ENCODE measurements around the gene ITLN2.

DNA sequence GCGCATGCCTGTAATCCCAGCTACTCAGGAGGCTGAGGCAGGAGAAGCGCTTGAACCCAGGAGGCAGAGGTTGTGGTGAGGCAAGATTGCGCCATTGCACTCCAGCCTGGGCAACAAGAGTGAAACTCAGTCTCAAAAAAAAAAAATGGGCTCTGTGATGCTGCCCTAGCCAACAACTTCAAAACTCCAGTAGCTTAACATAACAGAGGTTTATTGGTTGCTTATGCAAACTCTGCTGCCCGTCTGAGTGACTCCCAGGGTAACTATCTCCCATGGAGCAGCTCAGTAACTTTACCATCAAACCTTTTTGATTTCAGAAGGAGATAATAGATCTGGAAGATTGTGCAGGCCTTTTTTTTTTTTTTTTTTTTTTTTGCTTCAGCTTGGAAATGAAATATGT, 18.9 kb upstream of the ITLN2 start:
- TF ChIP-seq, protein P1, sequence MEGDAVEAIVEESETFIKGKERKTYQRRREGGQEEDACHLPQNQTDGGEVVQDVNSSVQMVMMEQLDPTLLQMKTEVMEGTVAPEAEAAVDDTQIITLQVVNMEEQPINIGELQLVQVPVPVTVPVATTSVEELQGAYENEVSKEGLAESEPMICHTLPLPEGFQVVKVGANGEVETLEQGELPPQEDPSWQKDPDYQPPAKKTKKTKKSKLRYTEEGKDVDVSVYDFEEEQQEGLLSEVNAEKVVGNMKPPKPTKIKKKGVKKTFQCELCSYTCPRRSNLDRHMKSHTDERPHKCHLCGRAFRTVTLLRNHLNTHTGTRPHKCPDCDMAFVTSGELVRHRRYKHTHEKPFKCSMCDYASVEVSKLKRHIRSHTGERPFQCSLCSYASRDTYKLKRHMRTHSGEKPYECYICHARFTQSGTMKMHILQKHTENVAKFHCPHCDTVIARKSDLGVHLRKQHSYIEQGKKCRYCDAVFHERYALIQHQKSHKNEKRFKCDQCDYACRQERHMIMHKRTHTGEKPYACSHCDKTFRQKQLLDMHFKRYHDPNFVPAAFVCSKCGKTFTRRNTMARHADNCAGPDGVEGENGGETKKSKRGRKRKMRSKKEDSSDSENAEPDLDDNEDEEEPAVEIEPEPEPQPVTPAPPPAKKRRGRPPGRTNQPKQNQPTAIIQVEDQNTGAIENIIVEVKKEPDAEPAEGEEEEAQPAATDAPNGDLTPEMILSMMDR (IDR thresholded peaks at IDR 0.05): no peak
- TF ChIP-seq POLR2AphosphoS5 (IDR thresholded peaks at IDR 0.05): no peak
